H1 (cell line): Measurements from ENCODE around the gene EMX1. TPM values are rescaled to one million over a fixed set of nuclear protein-coding genes. Genes with fewer than 3 reads are reported as not detected.

Source experiments
- CHD1 ChIP-seq: IDR thresholded peaks from 2 replicates; pipeline ENCODE4 v1.6.1; 2012; ENCODE audit warnings: low read depth, low read length, improper control_type of control experiment
- CHD2 ChIP-seq: IDR thresholded peaks from 2 replicates; pipeline ENCODE4 v1.6.1; 2012; ENCODE audit warnings: low read length, improper control_type of control experiment
- KDM4A ChIP-seq: IDR thresholded peaks from one replicate; pipeline ENCODE4 v1.7.1; 2012; ENCODE audit warnings: low read depth, mild to moderate bottlenecking, moderate library complexity, low read length, inconsistent platforms; ENCODE audit not compliant: severe bottlenecking
- SIRT6 ChIP-seq: IDR thresholded peaks from one replicate; pipeline ENCODE4 v1.7.1; 2012; ENCODE audit warnings: low read length, inconsistent platforms
- SP4 ChIP-seq: IDR thresholded peaks from 2 replicates; pipeline ENCODE4 v1.6.1; 2012; ENCODE audit warnings: low read length, inconsistent platforms
- SRF ChIP-seq: IDR thresholded peaks from 2 replicates; pipeline ENCODE4 v1.6.1; 2011; ENCODE audit warnings: mild to moderate bottlenecking, low read depth, low read length, moderate library complexity
- TAF7 ChIP-seq: optimal IDR thresholded peaks from 2 replicates; pipeline ENCODE3; 2011; ENCODE audit warnings: low read depth, mild to moderate bottlenecking, inconsistent platforms, low read length, moderate library complexity, borderline replicate concordance
- TBP ChIP-seq: IDR thresholded peaks from 2 replicates; pipeline ENCODE4 v1.6.1; 2011; ENCODE audit warnings: low read depth, low read length, improper control_type of control experiment
- TEAD4 ChIP-seq: IDR thresholded peaks from 2 replicates; pipeline ENCODE4 v1.6.1; 2012; ENCODE audit warnings: low read depth, low read length, inconsistent platforms, mixed read lengths
- polyA plus RNA-seq, 7 experiments: library from polyadenylated mRNA; depleted of rRNA in 3 of 7; stranded (reverse) in 5 of 7; unstranded in 2 of 7; fragments of >200 nt in 5 of 7; fragments of 200-250 nt in 2 of 7; gene quantifications; 1 replicate in 5 of 7; 2 replicates in 1 of 7; 4 replicates in 1 of 7; pipeline versions ENCODE4 v1.2.1 to v1.2.3, GENCODE V29; 2011 to 2013; ENCODE audit warnings: missing spikeins in 2 of 7, mixed read lengths in 2 of 7
- total RNA-seq: library from RNA; stranded (reverse); fragmentation: NEBNext Ultra II Directional; extraction: Animal tissue kit (Norgen Biotek cat#: 25700); gene quantifications from 2 replicates; pipeline ENCODE4 v1.2.1, GENCODE V29; 2021
- TF ChIP-seq, protein P1 (sequence below): fragments of 300-600 bp; sonication (generic); IDR thresholded peaks from 2 replicates; pipeline ENCODE4 v1.7.1; 2012; ENCODE audit warnings: low read length, moderate library complexity, mild to moderate bottlenecking, inconsistent platforms; ENCODE audit not compliant: insufficient replicate concordance

The EMX1 gene
- total and polyA plus RNA-seq, 2 of the 8 experiments (the other 6 are each of a cell fraction or from before 2014, with no cell fraction given), result 2.4 to 4.9 TPM

DNA sequence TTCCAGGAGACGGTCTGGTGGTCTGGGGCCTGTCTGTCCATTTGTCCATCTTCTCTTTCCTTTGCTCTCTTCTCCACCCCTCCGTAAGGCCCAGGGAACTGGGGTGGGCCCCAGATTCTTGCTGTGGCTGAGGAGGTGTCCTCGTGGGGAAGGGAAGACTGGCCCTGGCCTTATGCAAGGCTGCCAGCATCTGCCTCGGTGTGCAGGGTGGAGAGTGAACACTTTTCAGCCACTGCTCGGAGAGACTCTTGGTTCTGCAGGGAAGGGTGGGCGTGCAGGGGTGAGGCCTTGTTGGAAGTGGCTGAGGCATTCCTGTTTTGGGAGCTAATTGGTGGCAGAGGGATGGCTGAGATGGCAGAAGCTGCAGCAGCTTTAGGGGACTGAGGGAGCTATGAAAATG is 23.0 kb downstream of the EMX1 start (continued):
- TF ChIP-seq, protein P1, sequence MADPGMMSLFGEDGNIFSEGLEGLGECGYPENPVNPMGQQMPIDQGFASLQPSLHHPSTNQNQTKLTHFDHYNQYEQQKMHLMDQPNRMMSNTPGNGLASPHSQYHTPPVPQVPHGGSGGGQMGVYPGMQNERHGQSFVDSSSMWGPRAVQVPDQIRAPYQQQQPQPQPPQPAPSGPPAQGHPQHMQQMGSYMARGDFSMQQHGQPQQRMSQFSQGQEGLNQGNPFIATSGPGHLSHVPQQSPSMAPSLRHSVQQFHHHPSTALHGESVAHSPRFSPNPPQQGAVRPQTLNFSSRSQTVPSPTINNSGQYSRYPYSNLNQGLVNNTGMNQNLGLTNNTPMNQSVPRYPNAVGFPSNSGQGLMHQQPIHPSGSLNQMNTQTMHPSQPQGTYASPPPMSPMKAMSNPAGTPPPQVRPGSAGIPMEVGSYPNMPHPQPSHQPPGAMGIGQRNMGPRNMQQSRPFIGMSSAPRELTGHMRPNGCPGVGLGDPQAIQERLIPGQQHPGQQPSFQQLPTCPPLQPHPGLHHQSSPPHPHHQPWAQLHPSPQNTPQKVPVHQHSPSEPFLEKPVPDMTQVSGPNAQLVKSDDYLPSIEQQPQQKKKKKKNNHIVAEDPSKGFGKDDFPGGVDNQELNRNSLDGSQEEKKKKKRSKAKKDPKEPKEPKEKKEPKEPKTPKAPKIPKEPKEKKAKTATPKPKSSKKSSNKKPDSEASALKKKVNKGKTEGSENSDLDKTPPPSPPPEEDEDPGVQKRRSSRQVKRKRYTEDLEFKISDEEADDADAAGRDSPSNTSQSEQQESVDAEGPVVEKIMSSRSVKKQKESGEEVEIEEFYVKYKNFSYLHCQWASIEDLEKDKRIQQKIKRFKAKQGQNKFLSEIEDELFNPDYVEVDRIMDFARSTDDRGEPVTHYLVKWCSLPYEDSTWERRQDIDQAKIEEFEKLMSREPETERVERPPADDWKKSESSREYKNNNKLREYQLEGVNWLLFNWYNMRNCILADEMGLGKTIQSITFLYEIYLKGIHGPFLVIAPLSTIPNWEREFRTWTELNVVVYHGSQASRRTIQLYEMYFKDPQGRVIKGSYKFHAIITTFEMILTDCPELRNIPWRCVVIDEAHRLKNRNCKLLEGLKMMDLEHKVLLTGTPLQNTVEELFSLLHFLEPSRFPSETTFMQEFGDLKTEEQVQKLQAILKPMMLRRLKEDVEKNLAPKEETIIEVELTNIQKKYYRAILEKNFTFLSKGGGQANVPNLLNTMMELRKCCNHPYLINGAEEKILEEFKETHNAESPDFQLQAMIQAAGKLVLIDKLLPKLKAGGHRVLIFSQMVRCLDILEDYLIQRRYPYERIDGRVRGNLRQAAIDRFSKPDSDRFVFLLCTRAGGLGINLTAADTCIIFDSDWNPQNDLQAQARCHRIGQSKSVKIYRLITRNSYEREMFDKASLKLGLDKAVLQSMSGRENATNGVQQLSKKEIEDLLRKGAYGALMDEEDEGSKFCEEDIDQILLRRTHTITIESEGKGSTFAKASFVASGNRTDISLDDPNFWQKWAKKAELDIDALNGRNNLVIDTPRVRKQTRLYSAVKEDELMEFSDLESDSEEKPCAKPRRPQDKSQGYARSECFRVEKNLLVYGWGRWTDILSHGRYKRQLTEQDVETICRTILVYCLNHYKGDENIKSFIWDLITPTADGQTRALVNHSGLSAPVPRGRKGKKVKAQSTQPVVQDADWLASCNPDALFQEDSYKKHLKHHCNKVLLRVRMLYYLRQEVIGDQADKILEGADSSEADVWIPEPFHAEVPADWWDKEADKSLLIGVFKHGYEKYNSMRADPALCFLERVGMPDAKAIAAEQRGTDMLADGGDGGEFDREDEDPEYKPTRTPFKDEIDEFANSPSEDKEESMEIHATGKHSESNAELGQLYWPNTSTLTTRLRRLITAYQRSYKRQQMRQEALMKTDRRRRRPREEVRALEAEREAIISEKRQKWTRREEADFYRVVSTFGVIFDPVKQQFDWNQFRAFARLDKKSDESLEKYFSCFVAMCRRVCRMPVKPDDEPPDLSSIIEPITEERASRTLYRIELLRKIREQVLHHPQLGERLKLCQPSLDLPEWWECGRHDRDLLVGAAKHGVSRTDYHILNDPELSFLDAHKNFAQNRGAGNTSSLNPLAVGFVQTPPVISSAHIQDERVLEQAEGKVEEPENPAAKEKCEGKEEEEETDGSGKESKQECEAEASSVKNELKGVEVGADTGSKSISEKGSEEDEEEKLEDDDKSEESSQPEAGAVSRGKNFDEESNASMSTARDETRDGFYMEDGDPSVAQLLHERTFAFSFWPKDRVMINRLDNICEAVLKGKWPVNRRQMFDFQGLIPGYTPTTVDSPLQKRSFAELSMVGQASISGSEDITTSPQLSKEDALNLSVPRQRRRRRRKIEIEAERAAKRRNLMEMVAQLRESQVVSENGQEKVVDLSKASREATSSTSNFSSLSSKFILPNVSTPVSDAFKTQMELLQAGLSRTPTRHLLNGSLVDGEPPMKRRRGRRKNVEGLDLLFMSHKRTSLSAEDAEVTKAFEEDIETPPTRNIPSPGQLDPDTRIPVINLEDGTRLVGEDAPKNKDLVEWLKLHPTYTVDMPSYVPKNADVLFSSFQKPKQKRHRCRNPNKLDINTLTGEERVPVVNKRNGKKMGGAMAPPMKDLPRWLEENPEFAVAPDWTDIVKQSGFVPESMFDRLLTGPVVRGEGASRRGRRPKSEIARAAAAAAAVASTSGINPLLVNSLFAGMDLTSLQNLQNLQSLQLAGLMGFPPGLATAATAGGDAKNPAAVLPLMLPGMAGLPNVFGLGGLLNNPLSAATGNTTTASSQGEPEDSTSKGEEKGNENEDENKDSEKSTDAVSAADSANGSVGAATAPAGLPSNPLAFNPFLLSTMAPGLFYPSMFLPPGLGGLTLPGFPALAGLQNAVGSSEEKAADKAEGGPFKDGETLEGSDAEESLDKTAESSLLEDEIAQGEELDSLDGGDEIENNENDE, result no peak
- TF ChIP-seq TBP, result no peak
- TF ChIP-seq KDM4A, result no peak
- no peak for TF ChIP-seq TEAD4
- no peak for TF ChIP-seq SIRT6
- no peak for TF ChIP-seq CHD1
- no peak for TF ChIP-seq SRF
- TF ChIP-seq CHD2, result no peak
- TF ChIP-seq SP4, result no peak
- no peak for TF ChIP-seq TAF7
